Suprapubic skin (tissue), 4 donors: ENCODE results near the gene EFTUD2. TPM values are rescaled to one million over a fixed set of nuclear protein-coding genes. Genes with fewer than 3 reads are reported as not detected.

Experiments used
- DNase-seq, 2 donors: peaks; one replicate each; pipeline ENCODE4 v3.0.0-alpha.2; 2019; ENCODE audit warnings: low spot score in 2 of 2
- H3K27ac ChIP-seq: fragments of 200-600 bp; sonication (generic); one replicate; pipeline ENCODE4 v1.5.1; 2019
- H3K27me3 ChIP-seq: fragments of 200-600 bp; sonication (generic); one replicate; pipeline ENCODE4 v1.5.1; 2019
- H3K36me3 ChIP-seq: fragments of 200-600 bp; sonication (generic); one replicate; pipeline ENCODE4 v1.5.1; 2019
- H3K4me1 ChIP-seq: fragments of 200-600 bp; sonication (generic); one replicate; pipeline ENCODE4 v1.5.1; 2019
- H3K4me3 ChIP-seq: fragments of 200-600 bp; sonication (generic); one replicate; pipeline ENCODE4 v1.5.1; 2019; ENCODE audit warnings: mild to moderate bottlenecking
- H3K9me3 ChIP-seq: fragments of 200-600 bp; sonication (generic); one replicate; pipeline ENCODE4 v1.5.1; 2019
- CTCF ChIP-seq, 2 donors: fragments of 200-600 bp in 1 of 2; fragments of 450-650 bp in 1 of 2; sonication (generic) in 1 of 2; IDR thresholded peaks; one replicate each; pipeline ENCODE4 v1.5.1; 2016 to 2019; ENCODE audit warnings: antibody characterized with exemption in 2 of 2, mild to moderate bottlenecking in 1 of 2, moderate library complexity in 1 of 2
- EP300 ChIP-seq: sonication (generic); formaldehyde crosslinking; IDR thresholded peaks from one replicate; pipeline ENCODE4 v1.6.1; 2017; ENCODE audit warnings: antibody characterized with exemption
- POLR2A ChIP-seq, 2 donors: fragments of 450-650 bp; IDR thresholded peaks; one replicate each; pipeline ENCODE4 v1.6.1; 2017; ENCODE audit warnings: antibody characterized with exemption in 2 of 2, mild to moderate bottlenecking in 2 of 2, moderate library complexity in 2 of 2
- POLR2AphosphoS5 ChIP-seq, 3 donors: sonication (generic); formaldehyde crosslinking; IDR thresholded peaks; one replicate each; pipeline ENCODE4 v1.6.1; 2017; ENCODE audit warnings: antibody characterized with exemption in 3 of 3
- WGBS: methylation state at CpG from one replicate; pipeline ENCODE4 v1.1.5; 2018; 5-methylcytosine and 5-hydroxymethylcytosine counted together
- total RNA-seq, 4 donors: library from RNA; depleted of rRNA; stranded (reverse); fragments of >200 nt; gene quantifications; one replicate each; pipeline ENCODE4 v1.1.0, GENCODE V29; 2016

EFTUD2 gene
- total RNA-seq, 4 donors from 2014 or later: 46.6 to 114 (median 94.7) TPM

DNA sequence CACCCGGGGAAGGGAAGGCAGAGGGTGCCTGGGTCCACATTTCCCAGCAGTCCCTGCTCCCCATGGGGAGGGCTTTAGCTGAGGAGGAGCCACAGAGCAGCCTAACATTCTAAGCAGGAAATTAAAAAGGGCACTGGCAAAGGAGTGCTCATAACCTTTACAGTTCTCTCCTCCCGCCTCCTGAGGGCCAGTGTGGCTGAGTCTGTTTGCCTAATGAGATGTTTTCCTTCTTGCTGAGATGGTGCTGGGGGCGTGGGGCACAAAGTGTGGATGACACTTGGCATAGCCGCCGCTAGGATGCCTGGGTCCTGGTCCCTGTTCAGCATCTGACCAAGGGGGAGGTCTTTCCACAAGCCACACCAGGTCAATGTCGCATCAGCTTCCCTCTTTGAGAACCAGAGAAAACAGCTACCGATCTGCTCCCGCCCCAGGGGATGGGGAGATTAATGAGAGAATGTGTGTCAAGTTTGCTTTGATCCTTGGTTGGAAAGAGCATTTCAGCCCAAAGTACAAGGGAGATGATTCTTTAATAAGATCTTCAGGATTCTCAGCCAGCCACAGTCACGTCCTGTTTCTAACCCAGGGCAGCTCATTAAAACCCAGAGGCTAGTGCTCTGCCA is 42.6 kb upstream of the EFTUD2 start:
- Histone ChIP-seq H3K4me3 (no peak overlapping the region), H3K36me3 (no peaks in the 10 kb centered on the region), H3K9me3 (no peaks in the 10 kb centered on the region), H3K27ac (no peak overlapping the region), H3K4me1 (peaks cover 3% of the 10 kb centered on the region), H3K27me3 (no peaks in the 10 kb centered on the region)
- no peak for TF ChIP-seq CTCF (IDR thresholded peaks at IDR 0.05)
- TF ChIP-seq EP300: no peak
- TF ChIP-seq POLR2AphosphoS5 (IDR thresholded peaks at IDR 0.05): no peak
- TF ChIP-seq POLR2A (IDR thresholded peaks at IDR 0.05): no peak
- no peak for DNase-seq
- WGBS: 60% methylated on average over 8 of the region's 9 CpGs

DNA sequence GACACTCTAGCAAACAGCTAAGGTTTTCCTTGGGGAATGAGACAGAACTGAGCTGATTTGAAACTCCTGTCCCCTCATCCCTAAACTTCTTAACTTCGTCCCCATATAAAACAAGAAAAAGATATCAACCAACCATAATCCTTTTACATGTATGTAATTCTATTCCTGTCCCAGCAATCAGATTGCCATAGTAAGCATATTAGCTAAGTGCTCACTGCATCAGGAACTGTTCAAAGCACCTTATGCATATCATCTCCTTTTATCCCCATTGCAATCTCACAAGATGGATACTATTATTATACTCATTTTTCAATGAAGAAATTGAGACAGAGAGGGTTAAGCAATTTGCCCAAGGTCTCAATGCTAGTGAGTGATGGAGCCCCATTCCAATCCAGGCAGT is 41.5 kb upstream of the EFTUD2 start:
- no peak for DNase-seq
- H3K27ac ChIP-seq: no peak overlapping the region
- no peak overlapping the region for H3K4me3 ChIP-seq
- 63% methylated on average over 1 of the region's 1 CpG for WGBS
- no peaks in the 10 kb centered on the region for H3K27me3 ChIP-seq
- H3K9me3 ChIP-seq: no peaks in the 10 kb centered on the region
- H3K4me1 ChIP-seq: no peaks in the 10 kb centered on the region
- no peaks in the 10 kb centered on the region for H3K36me3 ChIP-seq
- TF ChIP-seq CTCF (IDR thresholded peaks at IDR 0.05): no peak
- TF ChIP-seq POLR2AphosphoS5 (IDR thresholded peaks at IDR 0.05): no peak

DNA sequence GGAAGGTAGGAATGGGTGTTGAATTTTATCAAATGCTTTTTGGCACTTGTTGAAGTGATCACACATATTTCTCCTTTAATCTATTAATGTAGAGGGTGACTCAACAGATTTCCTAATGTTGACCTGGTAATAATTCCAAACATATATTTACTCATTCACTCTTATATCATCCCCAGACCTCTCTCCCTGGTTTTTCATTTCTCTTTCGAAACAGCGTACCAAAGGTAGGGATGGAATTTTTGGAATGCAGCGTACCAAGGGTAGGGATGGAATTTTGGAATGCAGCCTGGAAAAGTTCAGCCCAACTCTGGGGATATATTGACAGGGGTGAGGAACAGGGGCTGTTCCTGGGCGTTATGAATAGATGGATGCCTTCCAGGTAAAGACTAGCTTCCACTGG is 41.1 kb upstream of the EFTUD2 start:
- Histone ChIP-seq H3K36me3 (no peaks in the 10 kb centered on the region), H3K27me3 (no peaks in the 10 kb centered on the region), H3K9me3 (no peaks in the 10 kb centered on the region), H3K4me1 (no peaks in the 10 kb centered on the region), H3K4me3 (no peak overlapping the region), H3K27ac (no peak overlapping the region)
- WGBS: 50% methylated on average over 4 of the region's 4 CpGs
- TF ChIP-seq EP300 (no peak), POLR2A (IDR thresholded peaks at IDR 0.05) (no peak), POLR2AphosphoS5 (IDR thresholded peaks at IDR 0.05) (no peak), CTCF (IDR thresholded peaks at IDR 0.05) (no peak)
- DNase-seq: no peak

DNA sequence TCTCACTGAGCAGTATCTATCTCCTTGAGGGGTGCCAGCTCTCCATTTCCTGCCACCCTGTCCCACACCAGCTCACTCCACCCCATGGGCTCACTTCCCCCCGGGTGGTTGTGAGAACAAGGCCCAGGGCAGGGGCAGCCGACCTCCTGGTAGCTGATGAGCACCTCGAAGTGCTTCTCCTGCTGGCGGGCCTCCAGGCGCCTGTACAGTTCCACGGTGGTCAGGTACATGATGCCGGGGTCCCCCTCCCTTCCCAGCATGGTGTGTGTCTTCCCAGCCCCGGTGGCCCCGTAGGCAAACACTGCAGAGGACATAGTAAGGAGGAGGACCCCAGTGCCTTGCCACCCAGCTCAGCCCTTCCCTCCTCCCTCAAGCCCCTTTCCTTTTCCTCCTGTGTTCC is 35.9 kb upstream of the EFTUD2 start:
- H3K4me1 ChIP-seq: no peaks in the 10 kb centered on the region
- no peaks in the 10 kb centered on the region for H3K9me3 ChIP-seq
- 98% methylated on average over 6 of the region's 9 CpGs for WGBS
- DNase-seq: peak in 1 of 2 donors; percentile 51
- H3K4me3 ChIP-seq: no peak overlapping the region
- TF ChIP-seq POLR2AphosphoS5 (IDR thresholded peaks at IDR 0.05) (no peak), CTCF (IDR thresholded peaks at IDR 0.05) (no peak), EP300 (no peak), POLR2A (IDR thresholded peaks at IDR 0.05) (no peak)
- H3K36me3 ChIP-seq: no peaks in the 10 kb centered on the region
- H3K27me3 ChIP-seq: no peaks in the 10 kb centered on the region
- H3K27ac ChIP-seq: no peak overlapping the region

GRCh38 chr17:44934745-44935105 is 35.5 kb upstream of the EFTUD2 start:
- WGBS: 96% methylated on average over 7 of the region's 10 CpGs
- peak in 1 of 2 donors; percentile 32 for DNase-seq
- no peaks in the 10 kb centered on the region for H3K36me3 ChIP-seq
- H3K9me3 ChIP-seq: no peaks in the 10 kb centered on the region
- H3K27me3 ChIP-seq: no peaks in the 10 kb centered on the region
- no peak overlapping the region for H3K27ac ChIP-seq
- no peak overlapping the region for H3K4me3 ChIP-seq
- no peak for TF ChIP-seq POLR2AphosphoS5 (IDR thresholded peaks at IDR 0.05)
- TF ChIP-seq EP300: no peak
- no peak for TF ChIP-seq POLR2A (IDR thresholded peaks at IDR 0.05)
- TF ChIP-seq CTCF (IDR thresholded peaks at IDR 0.05): no peak
- no peaks in the 10 kb centered on the region for H3K4me1 ChIP-seq
